Panc1 (cell line): ENCODE measurements around the gene TSHZ2. TPM values are rescaled to one million over a fixed set of nuclear protein-coding genes. Genes with fewer than 3 reads are reported as not detected.

ENCODE experiments used
- ATAC-seq: fragments of 200-7000 bp; cut with Tn5 transposase; 2 replicates; pipeline ENCODE4 v1.9.1; 2020; ENCODE audit warnings: mild to moderate bottlenecking, moderate library complexity
- BruUV-seq: library from RNA; stranded (reverse); fragments of 400-500 nt; replicated peaks from 2 replicates; lab custom pipeline; 2021; lab: Mats Ljungman, UMichigan
- CTCF ChIA-PET: fragments of 300-600 bp; sonication (Branson Sonifier 250); formaldehyde crosslinking; loops from one replicate; lab custom pipeline; 2022; ENCODE audit warnings: antibody characterized with exemption; lab: Charles Lee
- POLR2A ChIA-PET: fragments of 300-600 bp; sonication (Branson Sonifier 250); formaldehyde crosslinking; loops from one replicate; lab custom pipeline; 2022; ENCODE audit warnings: antibody characterized with exemption; lab: Charles Lee
- DNase-seq: peaks from one replicate; pipeline ENCODE4 v3.0.0-alpha.2; 2010; ENCODE audit warnings: low read depth, low spot score
- H3K27ac ChIP-seq: 2 replicates; pipeline ENCODE4 v1.5.1; 2011; ENCODE audit warnings: mild to moderate bottlenecking, low read length, inconsistent platforms
- H3K27me3 ChIP-seq: fragments of 200-500 bp; sonication (Bioruptor generic); 2 replicates; pipeline ENCODE4 v1.6.0; 2014; ENCODE audit warnings: low read length, inconsistent platforms; ENCODE audit not compliant: control insufficient read depth, insufficient read depth
- H3K36me3 ChIP-seq: fragments of 200-500 bp; sonication (Bioruptor generic); 2 replicates; pipeline ENCODE4 v1.5.1; 2014; ENCODE audit warnings: inconsistent platforms, mild to moderate bottlenecking, low read length, moderate library complexity; ENCODE audit not compliant: control insufficient read depth, insufficient read depth
- H3K4me1 ChIP-seq: 2 replicates; pipeline ENCODE4 v1.5.1; 2011; ENCODE audit warnings: inconsistent platforms, mild to moderate bottlenecking, low read length, moderate library complexity; ENCODE audit not compliant: control insufficient read depth, insufficient read depth
- H3K4me3 ChIP-seq, 2 experiments: 2 replicates each; pipeline ENCODE4 v1.5.1; 2011 to 2012; ENCODE audit warnings: low read depth in 2 of 2, low read length in 2 of 2, mild to moderate bottlenecking in 2 of 2, inconsistent platforms in 1 of 2, moderate library complexity in 1 of 2
- H3K9me3 ChIP-seq: fragments of 200-500 bp; sonication (Bioruptor generic); 2 replicates; pipeline ENCODE4 v1.5.1; 2014; ENCODE audit warnings: low read depth, mild to moderate bottlenecking, inconsistent platforms, low read length, moderate library complexity; ENCODE audit not compliant: control insufficient read depth, insufficient read depth
- POLR2AphosphoS5 ChIP-seq: IDR thresholded peaks from 2 replicates; pipeline ENCODE4 v1.6.1; 2012; ENCODE audit warnings: mild to moderate bottlenecking, low read depth, low read length, moderate library complexity
- SIN3A ChIP-seq: IDR thresholded peaks from 2 replicates; pipeline ENCODE4 v1.6.1; 2012; ENCODE audit warnings: low read depth, mild to moderate bottlenecking, low read length, moderate library complexity, borderline replicate concordance; ENCODE audit not compliant: insufficient read depth
- TCF7L2 ChIP-seq: IDR thresholded peaks from 2 replicates; pipeline ENCODE4 v1.6.1; 2011; ENCODE audit warnings: mild to moderate bottlenecking, low read depth, low read length, inconsistent platforms
- in situ Hi-C: cut with HindIII; loops from 2 replicates; pipeline ENCODE4 v1.10.0; 2016; ENCODE audit warnings: low sequenced_read_pairs, low pct_unique_long_range_greater_than_20kb
- intact Hi-C: fragments of 100-400 bp; cut with micrococcal nuclease; formaldehyde crosslinking; loops from one replicate; pipeline ENCODE4 v1.10.0; 2022; ENCODE audit not compliant: unreplicated experiment
- total RNA-seq: library from RNA; stranded (reverse); gene quantifications from one replicate; pipeline ENCODE4 v1.2.1, GENCODE V29; 2021; ENCODE audit not compliant: unreplicated experiment
- TF ChIP-seq, protein P1 (sequence below): fragments of 450-650 bp; IDR thresholded peaks from 2 replicates; pipeline ENCODE4 v1.5.1; 2017; ENCODE audit warnings: mild to moderate bottlenecking
- TF ChIP-seq, protein P2 (sequence below), 2 experiments: IDR thresholded peaks; 2 replicates each; pipeline ENCODE4 v1.6.1; 2011 to 2012; ENCODE audit warnings: low read depth in 2 of 2, control low read depth in 1 of 2, low read length in 1 of 2, mild to moderate bottlenecking in 1 of 2, moderate library complexity in 1 of 2; ENCODE audit not compliant: insufficient read depth in 1 of 2

Gene TSHZ2
- total RNA-seq, 1 experiment from 2014 or later, result 0.36 TPM

DNA sequence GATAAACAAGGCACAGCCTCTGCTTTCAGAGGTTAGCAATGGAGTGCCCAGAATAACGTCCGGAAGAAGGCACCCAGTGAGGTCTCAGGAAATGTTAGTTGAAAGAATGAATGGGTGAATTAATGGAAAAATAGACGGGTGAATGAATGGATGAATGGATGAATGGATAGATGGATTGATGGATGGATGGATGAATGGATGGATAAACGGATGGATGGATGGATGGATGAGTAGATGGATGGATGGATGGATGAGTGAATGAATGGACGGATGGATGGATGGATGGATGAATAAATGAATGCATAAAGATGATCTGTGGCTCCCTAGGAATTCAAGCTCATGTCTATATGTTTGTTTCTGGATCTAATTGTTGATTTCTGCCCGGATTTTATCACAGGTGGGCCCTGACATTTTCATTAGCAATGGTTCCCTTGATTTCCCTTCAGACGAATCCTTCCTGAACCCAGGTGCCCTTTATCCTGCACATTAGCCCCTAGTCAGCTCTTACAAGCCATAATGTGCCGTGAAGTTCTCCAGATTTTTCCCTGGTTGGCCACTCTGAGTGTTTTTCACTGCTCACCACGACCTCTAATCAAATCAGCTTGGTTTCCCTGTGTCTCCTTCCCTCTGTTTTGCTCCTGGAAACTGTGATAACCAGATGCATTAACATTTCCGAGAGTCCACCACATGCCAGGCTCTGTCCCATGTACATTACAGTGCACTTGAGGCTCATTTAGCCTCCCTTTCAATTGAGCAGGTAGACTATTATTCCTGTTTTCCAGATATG is 22.2 kb downstream of the TSHZ2 start:
- TF ChIP-seq TCF7L2 (no peak), POLR2AphosphoS5 (no peak), SIN3A (no peak)
- TF ChIP-seq, protein P1, sequence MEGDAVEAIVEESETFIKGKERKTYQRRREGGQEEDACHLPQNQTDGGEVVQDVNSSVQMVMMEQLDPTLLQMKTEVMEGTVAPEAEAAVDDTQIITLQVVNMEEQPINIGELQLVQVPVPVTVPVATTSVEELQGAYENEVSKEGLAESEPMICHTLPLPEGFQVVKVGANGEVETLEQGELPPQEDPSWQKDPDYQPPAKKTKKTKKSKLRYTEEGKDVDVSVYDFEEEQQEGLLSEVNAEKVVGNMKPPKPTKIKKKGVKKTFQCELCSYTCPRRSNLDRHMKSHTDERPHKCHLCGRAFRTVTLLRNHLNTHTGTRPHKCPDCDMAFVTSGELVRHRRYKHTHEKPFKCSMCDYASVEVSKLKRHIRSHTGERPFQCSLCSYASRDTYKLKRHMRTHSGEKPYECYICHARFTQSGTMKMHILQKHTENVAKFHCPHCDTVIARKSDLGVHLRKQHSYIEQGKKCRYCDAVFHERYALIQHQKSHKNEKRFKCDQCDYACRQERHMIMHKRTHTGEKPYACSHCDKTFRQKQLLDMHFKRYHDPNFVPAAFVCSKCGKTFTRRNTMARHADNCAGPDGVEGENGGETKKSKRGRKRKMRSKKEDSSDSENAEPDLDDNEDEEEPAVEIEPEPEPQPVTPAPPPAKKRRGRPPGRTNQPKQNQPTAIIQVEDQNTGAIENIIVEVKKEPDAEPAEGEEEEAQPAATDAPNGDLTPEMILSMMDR, result no peak
- TF ChIP-seq, protein P2, sequence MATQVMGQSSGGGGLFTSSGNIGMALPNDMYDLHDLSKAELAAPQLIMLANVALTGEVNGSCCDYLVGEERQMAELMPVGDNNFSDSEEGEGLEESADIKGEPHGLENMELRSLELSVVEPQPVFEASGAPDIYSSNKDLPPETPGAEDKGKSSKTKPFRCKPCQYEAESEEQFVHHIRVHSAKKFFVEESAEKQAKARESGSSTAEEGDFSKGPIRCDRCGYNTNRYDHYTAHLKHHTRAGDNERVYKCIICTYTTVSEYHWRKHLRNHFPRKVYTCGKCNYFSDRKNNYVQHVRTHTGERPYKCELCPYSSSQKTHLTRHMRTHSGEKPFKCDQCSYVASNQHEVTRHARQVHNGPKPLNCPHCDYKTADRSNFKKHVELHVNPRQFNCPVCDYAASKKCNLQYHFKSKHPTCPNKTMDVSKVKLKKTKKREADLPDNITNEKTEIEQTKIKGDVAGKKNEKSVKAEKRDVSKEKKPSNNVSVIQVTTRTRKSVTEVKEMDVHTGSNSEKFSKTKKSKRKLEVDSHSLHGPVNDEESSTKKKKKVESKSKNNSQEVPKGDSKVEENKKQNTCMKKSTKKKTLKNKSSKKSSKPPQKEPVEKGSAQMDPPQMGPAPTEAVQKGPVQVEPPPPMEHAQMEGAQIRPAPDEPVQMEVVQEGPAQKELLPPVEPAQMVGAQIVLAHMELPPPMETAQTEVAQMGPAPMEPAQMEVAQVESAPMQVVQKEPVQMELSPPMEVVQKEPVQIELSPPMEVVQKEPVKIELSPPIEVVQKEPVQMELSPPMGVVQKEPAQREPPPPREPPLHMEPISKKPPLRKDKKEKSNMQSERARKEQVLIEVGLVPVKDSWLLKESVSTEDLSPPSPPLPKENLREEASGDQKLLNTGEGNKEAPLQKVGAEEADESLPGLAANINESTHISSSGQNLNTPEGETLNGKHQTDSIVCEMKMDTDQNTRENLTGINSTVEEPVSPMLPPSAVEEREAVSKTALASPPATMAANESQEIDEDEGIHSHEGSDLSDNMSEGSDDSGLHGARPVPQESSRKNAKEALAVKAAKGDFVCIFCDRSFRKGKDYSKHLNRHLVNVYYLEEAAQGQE (IDR thresholded peaks at IDR 0.05; ENCODE audit: insufficient read depth in 1 of 2, low read depth in 2 of 2, low read length in 1 of 2), result no peak
- CTCF ChIA-PET, result no interaction called here
- intact Hi-C loops (no loop called here), in situ Hi-C loops (no loop called here)
- no peaks in the 10 kb centered on the region for H3K9me3 ChIP-seq
- POLR2A ChIA-PET, result no interaction called here
- no peak overlapping the region for H3K27ac ChIP-seq
- DNase-seq (no peak), ATAC-seq (no peak)
- BruUV-seq, result no TSS peak
- H3K36me3 ChIP-seq, result no peaks in the 10 kb centered on the region
- no peaks in the 10 kb centered on the region; the same call in 1 of the 2 replicates for H3K4me1 ChIP-seq
- no peak overlapping the region for H3K4me3 ChIP-seq
- peaks cover 3% of the 10 kb centered on the region; the same call in 1 of the 2 replicates for H3K27me3 ChIP-seq

DNA sequence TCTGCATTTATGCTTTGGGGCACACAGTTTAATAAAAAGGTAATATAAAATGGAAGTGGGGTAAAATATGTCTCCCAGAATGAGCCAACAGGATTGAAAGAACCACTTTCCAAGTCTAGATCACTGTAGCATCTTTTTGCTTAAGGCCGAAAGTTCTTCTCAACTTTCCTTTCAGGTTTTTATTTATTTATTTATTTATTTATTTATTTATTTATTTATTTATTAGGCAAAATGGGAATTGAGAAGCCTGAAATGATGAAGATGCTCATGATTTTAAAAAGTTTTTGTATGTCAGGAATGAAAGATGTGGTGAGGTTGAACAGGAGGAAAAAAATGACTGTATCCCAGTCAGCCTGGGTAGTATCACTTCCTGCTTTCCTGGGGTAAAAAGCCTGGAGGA is 24.0 kb downstream of the TSHZ2 start:
- Histone ChIP-seq H3K27ac (no peak overlapping the region), H3K4me1 (no peaks in the 10 kb centered on the region; the same call in 1 of the 2 replicates), H3K27me3 (peaks cover 3% of the 10 kb centered on the region; the same call in 1 of the 2 replicates), H3K4me3 (no peak overlapping the region), H3K9me3 (no peaks in the 10 kb centered on the region), H3K36me3 (no peaks in the 10 kb centered on the region)
- BruUV-seq, result no TSS peak
- DNase-seq, result no peak
- no peak for ATAC-seq
- TF ChIP-seq, protein P1, result no peak
- TF ChIP-seq, protein P2 (IDR thresholded peaks at IDR 0.05; ENCODE audit: insufficient read depth in 1 of 2, low read depth in 2 of 2, low read length in 1 of 2), result no peak
- TF ChIP-seq SIN3A (no peak), POLR2AphosphoS5 (no peak), TCF7L2 (no peak)
- POLR2A ChIA-PET, result no interaction called here
- CTCF ChIA-PET, result no interaction called here
- in situ Hi-C loops (no loop called here), intact Hi-C loops (no loop called here)
